ENCODE results near the gene TMEM219.

Gene TMEM219

GRCh38 chr16:29983420-29984136 lies 21.7 kb downstream of the TMEM219 start:
- DNase-seq, result no peak

GRCh38 chr16:29984137-29984763 lies 22.4 kb downstream of the TMEM219 start:
- DNase-seq, result no peak

DNA sequence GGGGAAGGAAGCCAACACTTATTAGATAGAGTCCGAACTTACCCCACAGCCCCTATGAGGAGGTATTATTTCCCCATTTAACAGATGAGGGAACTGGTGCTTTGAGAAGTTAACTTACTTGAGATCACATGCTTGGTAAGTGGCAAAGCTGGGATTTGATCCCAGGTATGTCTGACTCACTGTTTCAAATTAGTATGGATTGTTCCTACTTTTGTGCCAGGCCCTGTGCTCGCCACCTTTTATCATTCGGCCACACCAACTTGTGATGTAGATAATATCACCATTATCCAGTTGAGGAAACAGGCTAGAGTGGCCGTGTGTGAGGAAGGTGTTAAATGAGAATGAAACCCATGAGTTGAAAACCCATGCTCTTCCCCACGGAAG lies 22.9 kb downstream of the TMEM219 start:
- DNase-seq, result no peak

- DNase-seq, result no peak
Measured at GRCh38 chr16:29985271-29985811, 23.5 kb downstream of the TMEM219 start.

DNA sequence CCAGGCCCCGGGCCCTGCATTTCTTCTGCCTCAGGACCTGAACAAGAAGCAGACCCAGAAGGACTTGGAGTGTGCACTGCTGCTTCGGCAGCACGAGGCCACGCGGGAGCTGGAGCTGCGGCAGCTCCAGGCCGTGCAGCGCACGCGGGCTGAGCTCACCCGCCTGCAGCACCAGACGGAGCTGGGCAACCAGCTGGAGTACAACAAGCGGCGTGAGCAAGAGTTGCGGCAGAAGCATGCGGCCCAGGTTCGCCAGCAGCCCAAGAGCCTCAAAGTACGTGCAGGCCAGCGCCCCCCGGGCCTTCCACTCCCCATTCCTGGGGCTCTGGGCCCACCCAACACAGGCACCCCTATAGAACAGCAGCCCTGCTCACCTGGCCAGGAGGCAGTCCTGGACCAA lies 24.4 kb downstream of the TMEM219 start:
- no peak for DNase-seq

- no peak for DNase-seq
Measured at GRCh38 chr16:29986931-29987330, 25.1 kb downstream of the TMEM219 start.

DNA sequence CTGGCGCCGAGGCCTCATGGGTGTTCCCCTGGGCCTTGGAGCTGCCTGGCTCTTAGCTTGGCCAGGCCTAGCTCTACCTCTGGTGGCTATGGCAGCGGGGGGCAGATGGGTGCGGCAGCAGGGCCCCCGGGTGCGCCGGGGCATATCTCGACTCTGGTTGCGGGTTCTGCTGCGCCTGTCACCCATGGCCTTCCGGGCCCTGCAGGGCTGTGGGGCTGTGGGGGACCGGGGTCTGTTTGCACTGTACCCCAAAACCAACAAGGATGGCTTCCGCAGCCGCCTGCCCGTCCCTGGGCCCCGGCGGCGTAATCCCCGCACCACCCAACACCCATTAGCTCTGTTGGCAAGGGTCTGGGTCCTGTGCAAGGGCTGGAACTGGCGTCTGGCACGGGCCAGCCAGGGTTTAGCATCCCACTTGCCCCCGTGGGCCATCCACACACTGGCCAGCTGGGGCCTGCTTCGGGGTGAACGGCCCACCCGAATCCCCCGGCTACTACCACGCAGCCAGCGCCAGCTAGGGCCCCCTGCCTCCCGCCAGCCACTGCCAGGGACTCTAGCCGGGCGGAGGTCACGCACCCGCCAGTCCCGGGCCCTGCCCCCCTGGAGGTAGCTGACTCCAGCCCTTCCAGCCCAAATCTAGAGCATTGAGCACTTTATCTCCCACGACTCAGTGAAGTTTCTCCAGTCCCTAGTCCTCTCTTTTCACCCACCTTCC lies 25.6 kb downstream of the TMEM219 start:
- DNase-seq, result no peak

DNA sequence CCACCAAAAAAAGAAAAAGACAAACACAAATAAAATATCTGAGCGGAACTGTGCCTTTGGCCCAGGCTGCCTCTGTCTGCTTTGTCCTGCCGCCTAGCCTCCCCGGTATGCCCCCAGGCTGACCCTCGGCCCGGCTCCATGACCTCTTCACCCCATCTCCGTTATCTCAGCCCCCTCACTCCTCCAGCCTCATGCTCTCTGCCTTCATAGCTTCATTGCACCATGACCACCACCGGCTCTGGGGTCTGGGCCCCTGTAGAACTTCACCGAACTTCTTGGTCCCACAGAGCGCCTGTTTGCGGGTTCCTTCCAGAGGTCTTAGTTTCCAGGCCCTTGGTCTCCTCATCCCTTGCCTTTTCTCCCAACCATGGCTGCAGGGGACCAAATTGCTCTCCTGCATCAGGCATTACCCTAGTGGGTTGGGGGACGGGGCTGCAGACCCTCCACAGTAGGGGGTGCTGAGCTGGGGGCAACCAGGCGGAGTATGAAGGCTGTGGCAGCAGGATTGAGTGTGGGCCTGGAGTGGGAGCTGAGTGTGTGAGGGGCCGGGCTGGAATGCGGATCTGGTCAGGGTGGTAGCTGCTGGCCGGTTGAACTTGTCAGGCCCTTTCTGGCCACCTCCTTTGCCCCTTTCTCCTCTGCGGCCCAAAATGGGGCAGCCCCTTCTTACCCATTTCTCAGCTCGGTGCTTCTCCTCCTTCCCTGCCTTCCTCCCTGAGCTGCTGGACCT lies 26.6 kb downstream of the TMEM219 start:
- no peak for DNase-seq

DNA sequence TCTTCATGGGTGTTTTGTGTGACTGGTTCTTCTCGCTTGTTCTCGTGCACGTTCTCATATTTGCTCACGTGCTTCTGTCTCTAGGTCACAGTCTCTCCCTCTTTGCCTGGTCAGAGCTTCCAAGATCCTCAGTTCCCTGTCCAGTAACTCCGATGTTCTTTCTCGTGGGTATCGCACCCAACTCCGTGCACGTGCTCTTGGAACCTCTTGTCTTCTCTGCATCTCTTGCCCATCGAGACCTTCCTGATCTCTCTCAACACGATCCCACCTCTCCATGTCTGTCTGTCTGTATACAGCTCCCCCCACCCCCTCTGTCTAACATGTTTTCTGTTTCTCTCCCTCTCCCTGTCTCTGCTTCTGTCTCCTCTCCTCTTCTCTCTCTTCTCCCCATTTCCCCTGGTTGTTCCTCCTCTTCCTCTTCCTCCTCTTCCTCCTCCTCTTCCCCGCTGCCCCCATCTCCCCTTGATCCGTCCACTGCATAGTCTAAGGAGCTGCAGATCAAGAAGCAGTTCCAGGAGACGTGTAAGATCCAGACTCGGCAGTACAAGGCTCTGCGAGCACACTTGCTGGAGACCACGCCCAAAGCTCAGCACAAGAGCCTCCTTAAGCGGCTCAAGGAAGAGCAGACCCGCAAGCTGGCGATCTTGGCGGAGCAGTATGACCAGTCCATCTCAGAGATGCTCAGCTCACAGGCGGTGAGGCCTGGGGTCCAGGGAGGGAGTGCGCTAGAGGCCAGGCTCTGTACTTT lies 27.4 kb downstream of the TMEM219 start:
- DNase-seq, result no peak

DNA sequence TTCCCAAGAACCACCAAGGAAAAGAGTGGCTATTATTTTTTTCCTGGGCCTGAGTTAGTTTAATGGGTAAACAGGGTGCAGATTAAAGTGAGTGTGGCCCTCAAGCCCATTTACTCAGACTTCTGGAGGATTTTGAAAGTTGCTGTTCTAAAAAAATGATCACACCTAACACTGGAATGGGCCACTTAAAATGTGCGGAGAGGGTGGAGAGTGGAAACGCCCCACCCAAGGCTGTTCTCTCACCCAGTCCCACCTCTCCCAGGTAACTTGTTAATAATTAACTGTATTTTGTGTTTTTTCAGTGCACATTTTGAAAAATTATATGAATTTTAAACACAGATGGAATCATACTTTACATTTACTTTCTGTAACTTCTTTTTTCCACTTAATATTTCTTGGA lies 28.2 kb downstream of the TMEM219 start:
- no peak for DNase-seq

DNA sequence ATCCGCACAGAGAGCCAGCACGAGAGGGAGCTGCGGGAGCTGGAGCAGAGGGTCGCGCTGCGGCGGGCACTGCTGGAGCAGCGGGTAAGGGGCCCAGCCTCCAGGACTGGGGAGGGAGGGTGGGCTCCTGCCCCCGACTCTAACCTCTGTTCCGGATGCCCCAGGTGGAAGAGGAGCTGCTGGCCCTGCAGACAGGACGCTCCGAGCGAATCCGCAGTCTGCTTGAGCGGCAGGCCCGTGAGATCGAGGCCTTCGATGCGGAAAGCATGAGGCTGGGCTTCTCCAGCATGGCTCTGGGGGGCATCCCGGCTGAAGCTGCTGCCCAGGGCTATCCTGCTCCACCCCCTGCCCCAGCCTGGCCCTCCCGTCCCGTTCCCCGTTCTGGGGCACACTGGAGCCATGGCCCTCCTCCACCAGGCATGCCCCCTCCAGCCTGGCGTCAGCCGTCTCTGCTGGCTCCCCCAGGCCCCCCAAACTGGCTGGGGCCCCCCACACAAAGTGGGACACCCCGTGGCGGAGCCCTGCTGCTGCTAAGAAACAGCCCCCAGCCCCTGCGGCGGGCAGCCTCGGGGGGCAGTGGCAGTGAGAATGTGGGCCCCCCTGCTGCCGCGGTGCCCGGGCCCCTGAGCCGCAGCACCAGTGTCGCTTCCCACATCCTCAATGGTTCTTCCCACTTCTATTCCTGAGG lies 29.1 kb downstream of the TMEM219 start:
- no peak for DNase-seq

DNA sequence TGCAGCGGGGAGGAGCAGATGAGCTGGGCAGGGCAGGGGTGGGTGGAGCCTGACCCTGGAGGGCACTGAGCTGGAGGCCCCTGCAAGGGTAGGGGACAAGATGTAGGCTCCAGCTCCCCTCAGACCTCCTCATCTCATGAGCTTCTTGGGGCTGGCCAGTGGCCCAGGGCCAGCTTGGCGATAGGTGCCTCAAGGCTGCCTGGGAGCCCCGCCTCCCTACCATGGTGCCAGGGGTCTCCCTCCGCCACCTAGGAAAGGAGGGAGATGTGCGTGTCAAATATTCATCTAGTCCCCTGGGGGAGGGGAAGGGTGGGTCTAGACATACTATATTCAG lies 29.7 kb downstream of the TMEM219 start:
- no peak for DNase-seq

DNA sequence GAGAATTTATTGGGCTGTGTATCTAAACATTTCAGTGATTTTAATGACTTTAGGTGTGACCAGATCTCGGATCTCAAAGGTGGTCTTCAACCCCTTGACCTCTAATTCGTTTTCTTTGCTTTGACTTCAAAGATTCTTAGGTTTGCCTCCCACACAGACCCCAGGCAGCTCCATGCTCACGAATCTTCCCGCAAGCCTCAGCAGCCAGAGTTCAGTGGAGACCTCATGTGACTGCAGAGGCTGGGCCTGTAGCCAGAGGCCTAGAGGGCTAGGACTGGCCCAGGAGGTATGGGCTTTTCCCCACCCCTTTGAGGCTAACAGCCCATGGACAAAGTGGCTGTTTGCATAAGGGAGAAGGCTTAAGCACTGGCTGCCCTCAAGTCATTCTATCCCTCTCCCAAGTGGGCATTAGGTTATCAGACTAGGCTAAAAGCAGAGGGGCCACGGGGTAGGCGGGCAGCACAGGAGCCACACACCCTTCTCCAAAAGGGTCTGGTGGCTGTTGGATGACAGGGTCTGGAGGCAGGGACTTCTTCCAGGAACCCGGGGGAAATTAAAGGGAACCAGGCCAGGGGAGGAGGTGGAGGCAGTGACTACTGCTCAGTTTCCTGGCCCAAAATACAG lies 30.6 kb downstream of the TMEM219 start:
- no peak for DNase-seq

GRCh38 chr16:29993191-29993902 lies 31.5 kb downstream of the TMEM219 start:
- no peak for DNase-seq

- no peak for DNase-seq
Measured at GRCh38 chr16:29993903-29994599, 32.2 kb downstream of the TMEM219 start.

- peak; percentile 65 to 75 for DNase-seq
Measured at GRCh38 chr16:29994600-29995323, 32.9 kb downstream of the TMEM219 start.

DNA sequence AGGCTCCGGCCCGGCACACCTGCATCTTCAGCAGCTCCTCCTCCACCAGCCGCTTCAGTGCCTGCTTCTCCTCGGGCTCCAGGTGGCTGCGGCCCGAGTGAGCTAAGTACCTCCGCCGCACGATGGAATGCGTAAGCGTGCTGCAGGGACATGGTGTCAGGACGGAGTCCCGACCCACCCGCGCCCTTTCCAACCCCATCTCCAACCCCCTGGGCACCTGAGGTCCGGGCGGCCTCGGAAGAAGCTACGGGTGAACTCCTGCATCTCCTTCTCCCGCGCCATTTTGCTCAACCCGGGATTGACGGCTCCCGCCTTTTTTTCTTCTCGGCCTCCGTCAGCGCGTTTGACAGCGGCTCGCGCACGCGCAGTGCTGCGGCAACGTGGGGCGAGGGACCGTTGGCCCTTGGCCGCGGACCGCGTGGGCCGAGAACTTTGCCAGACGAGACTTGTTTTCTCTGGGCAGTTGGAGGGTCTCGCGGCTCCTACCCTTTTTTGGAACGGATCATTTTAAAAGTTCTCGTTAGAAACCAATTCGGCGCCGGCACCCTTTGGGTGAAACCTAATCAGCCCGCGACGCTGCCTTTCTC lies 33.5 kb downstream of the TMEM219 start, which contains the start of gene HIRIP3:
TSS of gene HIRIP3 (minus strand) at position 294 of the 587 bp plus-strand sequence. CDS start at position 282, 12 bp downstream.
- peak; percentile 80 to 83 for DNase-seq

DNA sequence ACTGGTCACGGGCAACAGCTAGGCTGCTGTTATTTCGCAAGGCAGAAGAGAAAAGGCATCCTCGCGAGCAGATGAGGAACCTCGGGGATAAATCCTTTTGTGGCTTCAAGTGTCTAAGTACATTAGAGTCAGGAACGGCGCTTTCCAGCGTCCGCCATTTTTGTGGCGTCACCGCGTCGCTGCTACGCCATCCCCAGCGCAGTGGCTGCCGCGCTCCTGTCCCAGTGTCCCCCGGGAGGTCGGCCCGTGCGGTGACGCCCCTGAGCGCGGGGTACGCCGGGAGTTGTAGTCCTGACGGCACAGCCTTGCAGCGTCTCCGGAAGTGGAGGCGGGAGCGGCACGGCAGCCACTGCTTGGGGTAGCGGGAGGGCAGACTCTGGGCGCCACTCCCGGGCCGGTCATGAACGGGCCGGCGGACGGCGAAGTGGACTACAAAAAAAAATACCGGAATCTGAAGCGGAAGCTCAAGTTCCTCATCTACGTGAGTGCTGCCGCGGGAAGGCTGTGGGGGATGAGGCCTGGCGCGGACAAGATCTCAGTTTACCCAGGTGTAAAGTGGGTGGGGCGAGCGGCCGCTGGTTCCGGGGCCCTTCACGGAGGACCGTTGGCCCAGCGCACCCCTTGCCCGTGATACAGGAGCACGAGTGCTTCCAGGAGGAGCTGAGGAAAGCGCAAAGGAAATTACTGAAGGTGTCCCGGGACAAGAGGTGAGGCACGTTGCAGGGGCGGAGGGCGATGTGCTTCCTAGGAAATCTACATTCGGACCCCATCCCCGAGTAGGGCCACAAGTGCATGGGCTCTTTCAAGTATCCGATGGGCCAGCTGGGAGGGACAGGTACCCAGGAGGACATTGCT lies 34.3 kb downstream of the TMEM219 start, which contains the start of gene INO80E:
TSS of gene INO80E (plus strand) at position 331 of the 855 bp plus-strand sequence. CDS start at position 401, 70 bp downstream.
- peak; percentile 99 to 100 for DNase-seq
